Endothelial cell of umbilical vein (primary cell): ENCODE results near the gene CROT. TPM values are rescaled to one million over a fixed set of nuclear protein-coding genes. Genes with fewer than 3 reads are reported as not detected.
A peak's percentile ranks its signal among the peaks of the same experiment; 100 is the strongest.

Experiments used
- BruUV-seq: library from RNA; stranded (reverse); fragments of 400-500 nt; replicated peaks from 2 replicates; lab custom pipeline; 2021; lab: Mats Ljungman, UMichigan
- CTCF ChIA-PET: fragments of 300-600, 350-600 bp; sonication (Branson Sonifier 250); formaldehyde crosslinking; loops from one replicate; lab custom pipeline; 2021; ENCODE audit warnings: antibody characterized with exemption, inconsistent platforms; lab: Charles Lee
- POLR2A ChIA-PET: fragments of 300-600, 350-600 bp; sonication (Branson Sonifier 250); formaldehyde crosslinking; loops from one replicate; lab custom pipeline; 2021; ENCODE audit warnings: antibody characterized with exemption, inconsistent platforms; lab: Charles Lee
- DNase-seq: peaks from one replicate; pipeline ENCODE4 v3.0.0-alpha.2; 2011; ENCODE audit warnings: low read depth, low spot score
- FAIRE-seq: peaks from 2 replicates; lab custom pipeline; 2011; peaks lifted over from hg19 to GRCh38; lab: Jason Lieb, UNC
- H2AFZ ChIP-seq: 2 replicates; pipeline ENCODE4 v1.6.0; 2012; ENCODE audit warnings: low read depth, low read length, control low read depth, inconsistent platforms
- H3K27ac ChIP-seq: 2 replicates; pipeline ENCODE4 v1.5.1; 2011; ENCODE audit warnings: low read depth, mild to moderate bottlenecking, control low read depth, low read length, moderate library complexity; ENCODE audit not compliant: insufficient read depth
- H3K27me3 ChIP-seq, 2 experiments: 2 replicates each; pipeline versions ENCODE4 v1.6.0 to v1.6.1; 2011; ENCODE audit warnings: low read length in 2 of 2, mixed read lengths in 1 of 2; ENCODE audit not compliant: control insufficient read depth in 2 of 2, insufficient read depth in 2 of 2
- H3K36me3 ChIP-seq, 2 experiments: 2 replicates in 1 of 2; 3 replicates in 1 of 2; pipeline ENCODE4 v1.5.1; 2011; ENCODE audit warnings: low read length in 2 of 2, mild to moderate bottlenecking in 1 of 2, moderate library complexity in 1 of 2; ENCODE audit not compliant: control insufficient read depth in 2 of 2, insufficient read depth in 2 of 2; ENCODE audit errors: extremely low read depth in 1 of 2
- H3K4me1 ChIP-seq: 3 replicates; pipeline ENCODE4 v1.5.1; 2011; ENCODE audit warnings: mild to moderate bottlenecking, low read length; ENCODE audit not compliant: control insufficient read depth, insufficient read depth; ENCODE audit errors: extremely low read depth
- H3K4me2 ChIP-seq: 2 replicates; pipeline ENCODE4 v1.6.1; 2011; ENCODE audit warnings: low read length, control low read depth, mixed read lengths; ENCODE audit not compliant: insufficient read depth
- H3K4me3 ChIP-seq, 3 experiments: fragments of 200-600 bp in 1 of 3; sonication (generic), shearing (Covaris generic) in 1 of 3; replicated peaks in 1 of 3; 2 replicates each; pipeline ENCODE4 v1.5.1; 2011 to 2016; ENCODE audit warnings: control low read depth in 3 of 3, low read length in 3 of 3, mild to moderate bottlenecking in 2 of 3, inconsistent platforms in 1 of 3, low read depth in 1 of 3, moderate library complexity in 1 of 3; ENCODE audit not compliant: insufficient read depth in 1 of 3
- H3K79me2 ChIP-seq: 2 replicates; pipeline ENCODE4 v1.6.0; 2012; ENCODE audit warnings: low read length, inconsistent platforms; ENCODE audit not compliant: control insufficient read depth, insufficient read depth
- H3K9ac ChIP-seq: replicated peaks from 2 replicates; pipeline ENCODE3; 2011; ENCODE audit warnings: low read length, control low read depth; ENCODE audit not compliant: insufficient read depth; ENCODE audit errors: extremely low read depth
- H3K9me1 ChIP-seq: replicated peaks from 3 replicates; pipeline ENCODE4 v1.6.0; 2011; ENCODE audit warnings: mild to moderate bottlenecking, low read length; ENCODE audit not compliant: control insufficient read depth, insufficient read depth; ENCODE audit errors: extremely low read depth
- H3K9me3 ChIP-seq: replicated peaks from 2 replicates; pipeline ENCODE4 v1.5.1; 2012; ENCODE audit warnings: low read length, inconsistent platforms; ENCODE audit not compliant: control insufficient read depth, insufficient read depth
- H4K20me1 ChIP-seq: replicated peaks from 2 replicates; pipeline ENCODE3; 2011; ENCODE audit warnings: mild to moderate bottlenecking, low read length; ENCODE audit not compliant: control insufficient read depth, insufficient read depth; ENCODE audit errors: extremely low read depth
- CTCF ChIP-seq, 2 donors: IDR thresholded peaks; 1 replicate in 1 of 2; 2 replicates in 1 of 2; pipeline ENCODE4 v1.5.1; 2011; ENCODE audit warnings: low read length in 2 of 2, mild to moderate bottlenecking in 2 of 2, moderate library complexity in 2 of 2, control low read depth in 1 of 2, inconsistent platforms in 1 of 2, low read depth in 1 of 2; ENCODE audit not compliant: insufficient read depth in 1 of 2; ENCODE audit errors: extremely low read depth in 1 of 2
- EZH2 ChIP-seq: IDR thresholded peaks from 2 replicates; pipeline ENCODE4 v1.6.1; 2012; ENCODE audit warnings: borderline replicate concordance, low read depth, mild to moderate bottlenecking, moderate library complexity, low read length, inconsistent platforms; ENCODE audit not compliant: severe bottlenecking
- FOS ChIP-seq: IDR thresholded peaks from 2 replicates; pipeline ENCODE4 v1.6.1; 2011; ENCODE audit warnings: mild to moderate bottlenecking, low read length, moderate library complexity, borderline replicate concordance; ENCODE audit not compliant: insufficient read depth
- GATA2 ChIP-seq: IDR thresholded peaks from 2 replicates; pipeline ENCODE4 v1.7.0; 2011; ENCODE audit warnings: low read depth, mild to moderate bottlenecking, moderate library complexity, mixed read lengths, low read length; ENCODE audit not compliant: insufficient read length, insufficient read depth
- JUN ChIP-seq: IDR thresholded peaks from 2 replicates; pipeline ENCODE4 v1.6.1; 2011; ENCODE audit warnings: borderline replicate concordance, low read depth; ENCODE audit not compliant: insufficient read length, insufficient read depth
- MAX ChIP-seq: IDR thresholded peaks from 2 replicates; pipeline ENCODE4 v1.6.1; 2011; ENCODE audit not compliant: insufficient read depth, insufficient read length
- MYC ChIP-seq: IDR thresholded peaks from one replicate; pipeline ENCODE4 v1.6.1; 2011; ENCODE audit warnings: mild to moderate bottlenecking, low read depth, low read length
- POLR2A ChIP-seq: IDR thresholded peaks from 2 replicates; pipeline ENCODE4 v1.6.1; 2012; ENCODE audit warnings: low read depth, mild to moderate bottlenecking, control low read depth, low read length
- POLR2AphosphoS5 ChIP-seq: IDR thresholded peaks from 2 replicates; pipeline ENCODE4 v1.6.1; 2012; ENCODE audit warnings: low read depth, mild to moderate bottlenecking, control low read depth, low read length, moderate library complexity; ENCODE audit not compliant: insufficient read depth
- dilution Hi-C: fragments of 300-500 bp; cut with MboI; formaldehyde crosslinking; loops from one replicate; pipeline ENCODE4 v1.15.0; 2019; ENCODE audit warnings: low sequenced_read_pairs; ENCODE audit not compliant: extremely low pct_ligation_motif_present
- intact Hi-C: fragments of 100-400 bp; cut with micrococcal nuclease; formaldehyde crosslinking; loops from one replicate; pipeline ENCODE4 v1.10.0; 2022
- polyA plus RNA-seq, 4 experiments: library from polyadenylated mRNA; depleted of rRNA in 3 of 4; stranded (reverse) in 3 of 4; unstranded in 1 of 4; fragments of >200 nt; gene quantifications; 2 replicates each; pipeline versions ENCODE4 v1.2.1 to v1.2.3, GENCODE V29; 2011 to 2012; ENCODE audit warnings: missing spikeins in 1 of 4
- total RNA-seq: library from RNA; stranded (reverse); gene quantifications from 2 replicates; pipeline ENCODE4 v1.2.3, GENCODE V29; 2021

Gene CROT
- total and polyA plus RNA-seq, 2 donors (not counting 3 experiments of a cell fraction or from before 2014, with no cell fraction given), result 3.3 to 6.6 TPM

DNA sequence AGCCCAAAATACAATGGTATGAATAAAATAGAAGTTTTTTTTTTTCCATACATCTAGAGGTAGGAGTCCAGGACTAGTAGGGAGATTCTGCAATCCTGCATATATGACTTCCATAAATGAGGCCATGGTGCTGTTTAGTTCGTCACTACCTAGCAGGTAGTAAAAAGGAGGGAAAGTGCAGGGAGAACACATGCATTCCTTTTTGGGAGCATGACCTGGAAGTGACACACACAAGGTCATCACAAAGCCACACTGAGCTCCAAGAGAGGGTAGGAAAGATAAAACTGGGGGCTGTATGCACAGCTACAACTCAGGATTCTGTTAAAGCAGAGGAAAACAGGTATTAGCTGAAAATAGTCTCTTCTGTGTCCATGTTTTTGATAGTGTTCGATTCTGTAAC lies 2.2 kb downstream of the CROT start:
- no peaks in the 10 kb centered on the region for H3K79me2 ChIP-seq
- H3K4me2 ChIP-seq, result no peak overlapping the region
- BruUV-seq, result no TSS peak
- POLR2A ChIA-PET, result no interaction called here
- CTCF ChIA-PET, result no interaction called here
- peaks cover 0 to 3% of the 10 kb centered on the region in 2 experiments for H3K36me3 ChIP-seq
- H3K9ac ChIP-seq, result no peak overlapping the region
- H3K9me3 ChIP-seq, result no peaks in the 10 kb centered on the region
- no peaks in the 10 kb centered on the region for H3K27me3 ChIP-seq
- no peak overlapping the region for H3K27ac ChIP-seq
- no peaks in the 10 kb centered on the region for H4K20me1 ChIP-seq
- peaks cover 6% of the 10 kb centered on the region for H3K4me1 ChIP-seq
- H3K9me1 ChIP-seq, result no peaks in the 10 kb centered on the region
- intact Hi-C loops, result loop anchor here (10.0 kb wide), 2 partner anchors 193 to 537 kb away; partner anchors contain the start of gene DMTF1
- FAIRE-seq, result no peak
- no peak for DNase-seq
- no peak overlapping the region for H3K4me3 ChIP-seq
- no peak overlapping the region for H2AFZ ChIP-seq
- TF ChIP-seq POLR2A (no peak), MAX (no peak), JUN (no peak)
- dilution Hi-C loops, result no loop called here

- H3K4me2 ChIP-seq, result no peak overlapping the region
- H4K20me1 ChIP-seq, result no peaks in the 10 kb centered on the region
- no peaks in the 10 kb centered on the region for H3K9me3 ChIP-seq
- TF ChIP-seq CTCF (IDR thresholded peaks at IDR 0.05; ENCODE audit: extremely low read depth in 1 of 2, insufficient read depth in 1 of 2, low read depth in 1 of 2, low read length in 2 of 2) (no peak), POLR2AphosphoS5 (no peak), FOS (no peak), GATA2 (no peak), JUN (no peak), MAX (no peak), EZH2 (no peak), POLR2A (no peak), MYC (no peak)
- H3K79me2 ChIP-seq, result no peaks in the 10 kb centered on the region
- BruUV-seq, result no TSS peak
- FAIRE-seq, result peak; percentile 44
- H2AFZ ChIP-seq, result no peak overlapping the region
- no peaks in the 10 kb centered on the region for H3K9me1 ChIP-seq
- DNase-seq, result no peak
- dilution Hi-C loops (no loop called here), intact Hi-C loops (no loop called here)
- no peaks in the 10 kb centered on the region for H3K27me3 ChIP-seq
- ChIA-PET POLR2A (no interaction called here), CTCF (no interaction called here)
- no peak overlapping the region for H3K27ac ChIP-seq
- H3K36me3 ChIP-seq, result peaks cover 0 to 2% of the 10 kb centered on the region in 2 experiments
- no peaks in the 10 kb centered on the region for H3K4me1 ChIP-seq
- no peak overlapping the region for H3K9ac ChIP-seq
- H3K4me3 ChIP-seq, result no peak overlapping the region
Observed at GRCh38 chr7:87354749-87355148, 9.3 kb downstream of the CROT start.
